Stimulated activated CD4-positive, alpha-beta T cell treated with anti-CD3 and anti-CD28 coated beads, Interleukin-2, amount 100 ng/mL, for 48 hours (primary cell): ENCODE measurements around the gene ESR1.
"Not testable (repeated sequence)": the region's sequence is repeated elsewhere in the genome, so short reads cannot be mapped to it uniquely, and the experiment has no call there.

ENCODE experiments used
- DNase-seq, 2 donors: peaks; one replicate each; pipeline ENCODE4 v3.0.0-alpha.2; 2020

Gene ESR1

DNA sequence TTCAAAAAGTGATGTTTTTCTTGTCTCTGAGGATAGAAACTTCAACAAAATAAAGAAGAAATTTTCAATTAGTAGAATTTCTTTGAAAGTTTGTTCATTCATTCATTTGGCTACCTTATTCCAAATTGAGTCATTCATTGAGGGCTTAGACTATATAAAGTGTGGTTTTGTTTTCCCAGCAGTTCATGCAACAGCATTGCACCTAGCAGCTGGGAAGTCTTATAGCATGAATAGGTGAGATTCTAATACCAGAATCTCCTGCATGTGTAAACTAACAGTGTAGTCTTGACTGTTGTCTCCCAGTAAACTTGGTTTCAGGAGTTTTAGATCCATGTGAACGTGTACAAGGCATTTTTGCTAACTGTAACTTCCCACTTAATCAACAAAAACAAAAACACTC, 7.1 kb downstream of the ESR1 start:
- DNase-seq = no peak

- no peak for DNase-seq
Observed at GRCh38 chr6:151822252-151823111, 15.0 kb downstream of the ESR1 start.

GRCh38 chr6:151826517-151827142, 19.1 kb downstream of the ESR1 start:
- no peak for DNase-seq

DNA sequence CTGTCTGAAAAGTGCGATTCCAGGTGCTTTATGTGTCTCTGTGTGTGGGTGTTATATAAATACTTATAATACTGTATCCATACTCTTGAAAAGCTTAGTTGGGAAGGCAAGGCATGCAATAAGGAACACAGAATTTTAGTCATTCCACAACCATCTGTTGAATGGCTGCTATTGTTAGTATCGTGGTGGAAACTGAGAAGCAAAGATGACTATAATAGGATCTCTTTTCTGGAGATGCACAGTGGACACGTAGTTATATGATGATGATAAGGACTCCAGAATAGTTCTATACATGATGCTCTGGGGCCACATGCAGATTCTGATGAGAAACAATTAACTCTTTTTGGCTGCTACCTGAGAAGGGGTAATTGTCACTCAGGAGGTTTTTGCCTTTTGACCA, 25.2 kb downstream of the ESR1 start:
- DNase-seq = no peak

DNA sequence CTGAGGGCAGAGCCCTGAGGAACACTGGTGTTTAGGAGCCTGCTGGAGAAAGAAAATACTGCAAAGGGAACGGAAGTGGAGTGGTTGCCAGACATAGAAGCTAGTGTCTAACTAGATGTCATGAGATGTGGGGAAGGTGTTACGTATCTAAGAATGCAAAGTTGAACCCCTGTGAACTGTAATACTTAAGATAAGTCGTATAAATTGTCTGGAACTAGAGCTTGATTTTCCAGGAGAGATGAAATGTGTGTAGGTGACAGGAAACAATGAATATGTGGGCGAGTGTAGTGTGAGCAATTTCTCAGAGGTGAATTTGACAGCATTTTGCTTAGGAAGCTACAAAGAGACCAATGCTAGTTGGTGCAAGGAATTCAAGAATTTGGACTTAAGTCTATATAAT, 27.9 kb downstream of the ESR1 start:
- DNase-seq = no peak

DNA sequence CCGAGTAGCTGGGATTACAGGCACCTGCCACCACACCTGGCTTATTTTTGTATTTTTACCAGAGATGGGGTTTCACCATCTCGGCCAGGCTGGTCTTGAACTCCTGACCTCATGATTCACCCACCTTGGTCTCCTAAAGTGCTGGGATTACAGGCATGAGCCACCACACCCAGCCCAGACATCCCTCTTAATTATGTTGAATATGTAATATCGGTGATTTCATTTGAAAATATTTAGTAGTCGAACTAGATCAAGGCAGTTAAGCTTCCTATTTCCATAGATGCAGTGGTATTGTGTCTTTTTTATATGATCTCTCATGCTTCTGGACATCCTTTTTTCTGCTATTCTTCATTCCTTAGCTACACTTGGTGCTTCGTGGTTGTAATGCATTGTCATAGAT, 29.7 kb downstream of the ESR1 start:
- DNase-seq = no peak

DNA sequence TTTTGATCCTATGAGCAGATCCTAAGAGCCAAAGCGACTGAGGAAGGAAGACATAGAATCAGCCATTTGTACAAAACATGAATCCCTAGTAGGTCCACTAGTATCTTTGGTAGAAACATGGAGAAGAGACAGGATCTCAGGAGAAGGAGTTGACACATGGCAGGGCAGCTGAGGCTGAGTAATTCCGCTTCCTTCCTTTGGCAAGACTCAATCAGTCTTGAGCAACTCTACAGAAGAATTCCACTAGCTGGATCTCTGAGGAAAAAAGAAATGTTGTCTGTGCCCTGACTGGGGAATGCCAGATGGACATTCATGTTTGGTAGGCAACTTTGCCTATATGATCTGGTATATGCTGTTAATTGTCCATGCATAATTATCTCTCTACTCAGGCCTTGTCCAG, 35.3 kb downstream of the ESR1 start:
- no peak for DNase-seq

DNA sequence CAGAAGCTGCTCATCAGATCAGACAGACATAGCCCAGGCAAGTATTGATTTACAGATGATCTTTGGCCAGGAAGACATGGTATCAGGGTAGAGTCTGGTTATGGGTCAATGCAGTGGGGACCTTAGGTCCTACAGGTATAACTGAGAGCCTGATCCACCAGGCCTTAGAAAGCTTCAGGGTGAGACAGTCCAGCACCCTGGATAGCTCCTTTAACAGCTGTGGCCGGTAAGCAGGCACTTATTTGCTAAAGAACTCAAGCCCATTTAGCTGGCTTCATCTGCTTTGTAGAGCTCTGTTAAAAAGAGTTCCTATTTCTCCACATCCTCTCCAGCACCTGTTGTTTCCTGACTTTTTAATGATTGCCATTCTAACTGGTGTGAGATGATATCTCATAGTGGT, 39.6 kb downstream of the ESR1 start:
- no peak for DNase-seq

DNA sequence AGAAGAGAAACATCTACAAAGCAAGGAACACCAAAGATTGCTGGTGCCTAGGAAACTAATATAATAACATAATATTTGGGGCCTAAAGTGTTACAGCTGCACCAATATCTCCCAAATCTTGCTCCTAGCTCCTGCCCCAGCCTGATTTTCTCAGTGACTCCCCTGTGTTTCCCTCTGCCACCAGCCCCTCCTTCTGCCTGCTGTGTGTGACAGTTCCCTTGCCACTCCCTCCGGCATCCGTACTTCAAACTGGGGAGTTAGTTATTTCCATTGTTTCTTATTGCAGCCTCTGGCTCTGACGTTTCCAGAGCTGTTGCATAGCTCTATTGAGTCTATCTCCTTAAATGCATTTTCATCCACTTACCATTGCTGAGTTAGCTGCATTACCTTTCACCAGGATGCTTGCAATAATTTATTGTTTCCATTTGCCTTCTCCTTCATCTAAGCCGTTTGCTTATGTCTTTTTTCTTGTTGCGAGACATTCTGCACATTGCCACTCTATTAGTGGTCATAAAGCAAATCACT, 43.1 kb downstream of the ESR1 start:
- no peak for DNase-seq

DNA sequence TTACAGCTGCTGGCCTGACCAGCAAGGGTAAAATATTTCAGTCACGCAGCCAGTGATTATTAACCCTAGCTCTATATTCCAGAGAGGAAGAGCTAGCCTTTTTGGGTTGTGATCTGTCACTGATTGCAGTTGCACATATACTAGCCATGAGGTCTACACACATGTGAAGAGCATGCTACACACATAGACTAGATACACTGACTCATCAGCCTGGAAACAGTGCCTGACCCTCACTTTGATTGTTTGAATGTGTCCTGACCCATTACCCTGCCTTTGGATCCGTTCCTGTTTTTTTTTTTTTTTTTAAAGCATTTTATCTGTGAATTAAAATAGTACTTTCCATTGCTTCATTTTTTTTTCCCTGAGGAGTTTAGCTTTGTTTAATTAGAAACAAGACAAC, 50.8 kb downstream of the ESR1 start:
- DNase-seq = no peak

DNA sequence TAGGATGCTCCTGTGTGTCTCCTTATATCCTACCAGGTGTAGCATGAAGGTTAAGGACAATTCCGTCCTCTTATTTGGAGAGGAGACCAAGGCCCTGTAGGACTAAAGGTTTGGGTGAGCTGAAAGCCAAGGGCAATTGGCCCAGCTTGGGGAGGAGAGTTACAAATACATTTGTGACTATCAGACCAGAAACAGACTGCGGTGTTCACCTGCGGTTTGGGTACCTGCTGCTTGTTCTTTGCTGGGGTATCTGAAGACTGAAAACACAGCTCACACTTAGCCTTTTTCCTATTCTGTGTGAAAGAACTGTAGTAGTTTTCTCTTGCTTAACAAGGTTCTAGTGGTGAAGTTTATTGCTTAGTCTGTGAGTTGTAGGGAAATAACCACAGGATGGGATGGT, 55.0 kb downstream of the ESR1 start:
- no peak for DNase-seq

DNA sequence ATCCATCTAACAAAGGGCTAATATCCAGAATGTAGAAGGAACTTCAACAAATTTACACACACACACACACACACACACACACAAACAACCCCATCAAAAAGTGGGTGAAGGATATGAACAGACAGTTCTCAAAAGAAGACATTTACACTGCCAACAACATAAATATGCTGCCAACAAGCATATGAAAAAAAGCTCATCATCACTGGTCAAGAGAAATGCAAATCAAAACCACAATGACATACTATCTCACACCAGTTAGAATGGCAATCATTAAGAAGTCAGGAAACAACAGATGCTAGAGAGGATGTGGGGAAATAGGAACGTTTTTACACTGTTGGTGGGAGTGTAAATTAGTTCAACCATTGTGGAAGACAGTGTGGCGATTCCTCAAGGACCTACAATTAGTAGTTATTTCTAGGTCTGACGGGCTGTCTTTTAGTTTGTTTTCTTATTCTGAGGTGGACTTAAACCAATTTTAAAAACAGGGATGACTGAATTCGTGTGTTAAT, 59.9 kb downstream of the ESR1 start:
- DNase-seq = not testable (repeated sequence)

DNA sequence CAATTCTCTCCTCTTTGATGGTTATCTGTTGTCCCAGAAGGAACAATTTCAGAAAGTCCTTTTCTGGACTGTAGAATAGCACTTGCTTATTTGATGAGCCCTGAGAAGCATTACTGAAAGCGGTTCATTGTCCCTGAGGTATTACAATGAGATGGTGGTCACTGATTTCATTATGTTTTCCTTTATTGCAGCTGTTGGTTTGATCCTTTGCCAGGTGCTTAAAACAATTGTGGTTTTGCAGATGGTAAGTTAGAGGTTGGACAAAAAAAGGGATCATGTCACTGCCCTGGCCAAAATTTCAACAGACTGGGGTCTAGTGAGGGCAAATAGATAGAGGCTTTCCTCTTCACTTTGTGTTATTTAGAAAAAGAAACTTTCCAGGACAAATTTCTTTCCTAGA, 61.9 kb downstream of the ESR1 start:
- no peak for DNase-seq

DNA sequence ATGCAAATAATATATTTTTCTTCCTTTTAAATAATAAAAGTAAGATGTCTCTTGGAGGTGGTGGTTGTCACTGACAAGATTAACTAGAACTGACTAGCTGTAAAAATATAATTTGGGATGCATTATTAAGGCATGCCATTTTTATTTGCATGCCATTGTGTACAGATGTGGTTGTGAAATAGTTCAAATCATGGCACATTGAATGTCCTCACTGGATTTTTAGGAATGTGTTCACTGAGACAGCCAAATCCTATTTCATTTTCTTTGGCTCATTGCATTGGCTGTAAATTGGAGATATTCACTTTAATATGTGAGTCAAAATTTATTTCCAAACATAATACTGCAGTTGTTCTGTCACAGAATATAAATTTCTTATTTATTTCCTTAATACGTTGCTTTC, 62.3 kb downstream of the ESR1 start:
- no peak for DNase-seq

DNA sequence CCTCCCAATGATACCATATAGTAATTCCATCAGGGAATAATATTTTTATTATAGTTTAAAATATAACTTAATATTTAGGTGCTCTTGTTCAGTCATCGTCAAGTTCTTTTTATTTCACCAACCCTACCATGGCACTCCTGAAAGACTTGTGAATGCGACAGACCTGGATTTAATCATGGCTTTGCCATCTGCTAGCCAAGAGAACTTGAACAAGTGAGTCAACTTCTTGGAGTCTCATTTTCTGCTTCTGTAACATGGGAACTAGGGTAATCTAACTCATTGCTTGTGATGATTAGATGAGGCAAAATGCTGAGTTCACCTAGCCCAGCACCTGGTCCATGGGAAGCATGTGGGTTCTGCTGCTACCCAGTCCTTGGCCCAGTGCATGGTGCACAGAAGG, 62.9 kb downstream of the ESR1 start:
- DNase-seq = no peak

GRCh38 chr6:151875524-151875923, 68.0 kb downstream of the ESR1 start:
- DNase-seq = no peak

DNA sequence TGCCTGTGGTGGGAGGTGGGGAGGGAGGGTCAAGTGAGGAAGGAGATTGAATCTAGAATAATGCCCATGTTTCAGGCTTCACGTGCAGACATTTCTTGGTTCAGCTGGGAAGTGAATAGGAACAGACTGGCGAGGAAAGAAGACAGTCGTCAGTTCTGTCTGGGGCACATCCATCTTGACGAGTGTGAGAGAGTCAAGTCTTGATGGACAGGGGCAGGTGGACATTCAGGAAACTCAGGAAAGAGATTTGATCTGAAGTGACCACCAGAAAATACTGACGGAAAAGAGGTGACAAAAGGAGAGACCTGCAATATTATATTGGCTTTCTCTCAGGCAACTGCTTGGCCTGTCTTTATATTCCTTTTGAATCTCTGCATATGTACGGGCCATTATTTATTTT, 68.6 kb downstream of the ESR1 start:
- DNase-seq = no peak

DNA sequence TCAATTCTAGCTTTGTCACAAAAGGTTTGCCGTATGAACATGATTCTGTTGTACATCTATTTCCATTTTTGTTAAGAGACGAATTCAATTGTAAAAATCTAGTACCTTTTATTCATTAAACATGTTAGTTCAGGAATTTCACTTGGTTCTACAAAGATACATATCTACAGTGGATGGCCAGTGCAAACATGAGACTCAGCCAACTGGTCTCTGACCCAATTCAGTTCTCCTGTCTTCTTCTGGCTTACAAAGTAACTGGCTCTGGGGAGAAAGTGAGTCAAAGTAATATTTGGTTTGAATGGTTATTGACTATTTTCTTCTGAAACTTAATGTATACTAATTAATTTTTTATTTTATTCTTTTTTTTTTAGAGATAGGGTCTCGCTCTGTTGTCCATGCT, 70.0 kb downstream of the ESR1 start:
- DNase-seq = no peak

- DNase-seq = no peak
Observed at GRCh38 chr6:151881231-151881630, 73.7 kb downstream of the ESR1 start.

DNA sequence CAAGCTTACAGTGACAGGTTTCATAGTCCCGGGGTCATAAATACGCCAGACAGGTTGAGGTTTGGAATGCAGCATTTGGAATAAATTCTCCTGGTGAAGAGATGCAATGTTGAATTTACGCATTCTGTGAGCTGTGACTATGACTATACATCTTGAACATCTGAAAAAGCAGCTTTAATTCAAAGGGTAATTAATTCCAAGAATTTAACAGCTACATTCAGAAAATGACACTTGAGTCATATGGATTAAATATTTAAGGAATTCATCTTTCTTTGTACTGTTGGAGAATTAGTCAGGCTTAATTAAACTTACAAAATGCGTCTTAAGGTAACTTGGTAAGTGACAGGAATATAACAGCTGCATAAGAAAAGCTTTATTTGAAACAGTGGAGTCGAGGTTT, 74.7 kb downstream of the ESR1 start:
- no peak for DNase-seq

GRCh38 chr6:151885234-151885633, 77.8 kb downstream of the ESR1 start:
- no peak for DNase-seq

GRCh38 chr6:151891524-151891923, 84.0 kb downstream of the ESR1 start:
- DNase-seq = no peak

GRCh38 chr6:151894426-151894825, 86.9 kb downstream of the ESR1 start:
- DNase-seq = not testable (repeated sequence)

GRCh38 chr6:151899221-151899620, 91.7 kb downstream of the ESR1 start:
- not testable (repeated sequence) for DNase-seq
